ENCODE measurements around the gene ELF2. TPM values are rescaled to one million over a fixed set of nuclear protein-coding genes. Genes with fewer than 3 reads are reported as not detected.
A peak's percentile ranks its signal among the peaks of the same experiment; 100 is the strongest.

The ELF2 gene
- total RNA-seq, 6 donors from 2014 or later = 34.5 to 87.0 (median 39.1) TPM

GRCh38 chr4:139015948-139016471 lies 161.0 kb downstream of the ELF2 start:
- Histone ChIP-seq H3K36me3 (no peaks in the 10 kb centered on the region), H3K27me3 (no peaks in the 10 kb centered on the region), H3K9me3 (no peaks in the 10 kb centered on the region), H3K27ac (peak overlapping the region; percentile 78 to 87 (median 80)), H3K4me1 (peaks cover 19 to 54% (median 28%) of the 10 kb centered on the region in 4 donors), H3K4me3 (peak overlapping the region; percentile 47 to 85 (median 67))
- WGBS, 2 donors = 0 to 2% methylated on average over 15 to 19 of the region's 55 CpGs
- DNase-seq (peak; percentile 57 to 92), ATAC-seq (ENCODE audit: low FRiP score in 2 of 2) (peak; percentile 3 to 21)
- TF ChIP-seq POLR2AphosphoS5 (IDR thresholded peaks at IDR 0.05) (no peak), CTCF (IDR thresholded peaks at IDR 0.05) (peak in 1 of 6 experiments; percentile 3), POLR2A (IDR thresholded peaks at IDR 0.05) (no peak)

GRCh38 chr4:139015269-139015947 lies 161.6 kb downstream of the ELF2 start, which contains the start of gene NOCT:
TSS of gene NOCT (plus strand) at chr4:139015781. CDS start at chr4:139015982, 201 bp downstream.
- H3K4me3 ChIP-seq = peak within 1 kb of the TSS; percentile 47 to 85 (median 67)
- H3K9me3 ChIP-seq = no peaks in the 10 kb centered on the region
- TF ChIP-seq EP300 (IDR thresholded peaks at IDR 0.05) (peak in 1 of 4 donors; percentile 2), CTCF (IDR thresholded peaks at IDR 0.05) (peak in 5 of 6 experiments; percentile 18 to 71 (median 44)), POLR2A (IDR thresholded peaks at IDR 0.05) (peak in 3 of 4 donors; percentile 81 to 95 (median 89)), POLR2AphosphoS5 (IDR thresholded peaks at IDR 0.05) (peak; percentile 77 to 95)
- 1 to 3% methylated on average over 23 to 50 of the region's 62 CpGs for whole genome bisulfite sequencing, 2 donors
- DNase-seq = peak; percentile 93 to 96
- no peaks in the 10 kb centered on the region for H3K36me3 ChIP-seq
- peaks cover 19 to 52% (median 28%) of the 10 kb centered on the region in 4 donors for H3K4me1 ChIP-seq
- no peaks in the 10 kb centered on the region for H3K27me3 ChIP-seq
- H3K27ac ChIP-seq = peak within 1 kb of the TSS; percentile 78 to 87 (median 80)
- ATAC-seq (ENCODE audit: low FRiP score in 2 of 2) = peak; percentile 96 to 97

GRCh38 chr4:139014371-139015268 lies 162.4 kb downstream of the ELF2 start:
- H3K4me1 ChIP-seq = peaks cover 19 to 50% (median 28%) of the 10 kb centered on the region in 4 donors
- peak overlapping the region in 3 of 4 donors; percentile 52 to 85 (median 82) for H3K4me3 ChIP-seq
- 38 to 41% methylated on average over 9 of the region's 9 CpGs for WGBS, 2 donors
- TF ChIP-seq EP300 (IDR thresholded peaks at IDR 0.05) (peak in 2 of 4 donors; percentile 47 to 51), POLR2A (IDR thresholded peaks at IDR 0.05) (no peak), POLR2AphosphoS5 (IDR thresholded peaks at IDR 0.05) (peak in 1 of 2 donors; percentile 64)
- no peaks in the 10 kb centered on the region for H3K9me3 ChIP-seq
- peak overlapping the region; percentile 78 to 87 (median 80) for H3K27ac ChIP-seq
- H3K27me3 ChIP-seq = no peaks in the 10 kb centered on the region
- ATAC-seq (ENCODE audit: low FRiP score in 2 of 2) = peak; percentile 2 to 66
- DNase-seq = no peak
- no peaks in the 10 kb centered on the region for H3K36me3 ChIP-seq

GRCh38 chr4:139011225-139011950 lies 165.6 kb downstream of the ELF2 start:
- DNase-seq (no peak), ATAC-seq (ENCODE audit: low FRiP score in 2 of 2) (no peak)
- 82 to 87% methylated on average over 16 of the region's 16 CpGs for WGBS, 2 donors
- Histone ChIP-seq H3K36me3 (no peaks in the 10 kb centered on the region), H3K27me3 (no peaks in the 10 kb centered on the region), H3K4me3 (no peak overlapping the region), H3K4me1 (peaks cover 13 to 23% (median 14%) of the 10 kb centered on the region in 4 donors), H3K27ac (no peak overlapping the region), H3K9me3 (peaks cover 0 to 5% (median 0%) of the 10 kb centered on the region in 4 donors)
- TF ChIP-seq CTCF (IDR thresholded peaks at IDR 0.05) = no peak
- no peak for TF ChIP-seq POLR2A (IDR thresholded peaks at IDR 0.05)
- TF ChIP-seq EP300 (IDR thresholded peaks at IDR 0.05) = no peak
- TF ChIP-seq POLR2AphosphoS5 (IDR thresholded peaks at IDR 0.05) = no peak
